HEK293 (cell line): ENCODE data around the gene PRR5.
A peak's percentile ranks its signal among the peaks of the same experiment; 100 is the strongest.

Experiments
- FEZF1 ChIP-seq: fragments of 450-650 bp; formaldehyde crosslinking; IDR thresholded peaks from 2 replicates; pipeline ENCODE4 v1.5.1; 2016; ENCODE audit warnings: missing biosample characterization, missing genetic modification characterization
- HOXA7 ChIP-seq: sonication (generic); formaldehyde crosslinking; IDR thresholded peaks from 2 replicates; pipeline ENCODE4 v1.8.1; 2022; ENCODE audit warnings: missing genetic modification reagents, borderline replicate concordance
- KLF1 ChIP-seq: fragments of 450-650 bp; formaldehyde crosslinking; IDR thresholded peaks from 2 replicates; pipeline ENCODE4 v1.5.1; 2016; ENCODE audit warnings: missing biosample characterization, missing genetic modification characterization
- KLF7 ChIP-seq: fragments of 450-650 bp; formaldehyde crosslinking; IDR thresholded peaks from 2 replicates; pipeline ENCODE4 v1.5.1; 2016; ENCODE audit warnings: missing biosample characterization, missing genetic modification characterization, borderline replicate concordance
- SP7 ChIP-seq: fragments of 450-650 bp; formaldehyde crosslinking; IDR thresholded peaks from 2 replicates; pipeline ENCODE4 v1.5.1; 2016; ENCODE audit warnings: missing biosample characterization, missing genetic modification characterization
- ZBTB20 ChIP-seq: fragments of 450-650 bp; formaldehyde crosslinking; IDR thresholded peaks from 2 replicates; pipeline ENCODE4 v1.5.1; 2016; ENCODE audit warnings: missing biosample characterization, missing genetic modification characterization
- ZBTB7A ChIP-seq: fragments of 450-650 bp; formaldehyde crosslinking; IDR thresholded peaks from 2 replicates; pipeline ENCODE4 v1.5.1; 2016; ENCODE audit warnings: low read depth, missing biosample characterization, missing genetic modification characterization
- ZFP69B ChIP-seq: fragments of 450-650 bp; formaldehyde crosslinking; IDR thresholded peaks from 2 replicates; pipeline ENCODE4 v1.5.1; 2016; ENCODE audit warnings: missing biosample characterization, missing genetic modification characterization
- ZNF133 ChIP-seq: fragments of 450-650 bp; formaldehyde crosslinking; IDR thresholded peaks from 2 replicates; pipeline ENCODE4 v1.5.1; 2016; ENCODE audit warnings: missing biosample characterization, missing genetic modification characterization
- ZNF140 ChIP-seq: fragments of 450-650 bp; formaldehyde crosslinking; IDR thresholded peaks from 2 replicates; pipeline ENCODE4 v1.5.1; 2016; ENCODE audit warnings: missing biosample characterization, missing genetic modification characterization
- ZNF155 ChIP-seq: fragments of 450-650 bp; formaldehyde crosslinking; IDR thresholded peaks from 2 replicates; pipeline ENCODE4 v1.5.1; 2016; ENCODE audit warnings: missing biosample characterization, missing genetic modification characterization
- ZNF248 ChIP-seq: fragments of 450-650 bp; formaldehyde crosslinking; IDR thresholded peaks from 2 replicates; pipeline ENCODE4 v1.5.1; 2017; ENCODE audit warnings: missing biosample characterization, missing genetic modification characterization
- ZNF292 ChIP-seq: fragments of 450-650 bp; formaldehyde crosslinking; IDR thresholded peaks from 2 replicates; pipeline ENCODE4 v1.5.1; 2016; ENCODE audit warnings: low read depth, missing biosample characterization, missing genetic modification characterization, borderline replicate concordance
- ZNF311 ChIP-seq: fragments of 450-650 bp; formaldehyde crosslinking; IDR thresholded peaks from 2 replicates; pipeline ENCODE4 v1.5.1; 2017; ENCODE audit warnings: missing biosample characterization, missing genetic modification characterization, borderline replicate concordance
- ZNF366 ChIP-seq: fragments of 450-650 bp; formaldehyde crosslinking; conservative IDR thresholded peaks from 2 replicates; pipeline ENCODE4 v1.5.1; 2016; ENCODE audit warnings: missing biosample characterization, missing genetic modification characterization
- ZNF560 ChIP-seq: fragments of 450-650 bp; formaldehyde crosslinking; IDR thresholded peaks from 2 replicates; pipeline ENCODE4 v1.5.1; 2017; ENCODE audit warnings: missing biosample characterization, missing genetic modification characterization, borderline replicate concordance
- ZNF561 ChIP-seq: fragments of 450-650 bp; IDR thresholded peaks from 2 replicates; pipeline ENCODE4 v1.5.1; 2018; ENCODE audit warnings: missing biosample characterization, missing genetic modification characterization, borderline replicate concordance
- ZNF571 ChIP-seq: fragments of 450-650 bp; formaldehyde crosslinking; IDR thresholded peaks from 2 replicates; pipeline ENCODE4 v1.5.0; 2017; ENCODE audit warnings: missing biosample characterization, missing genetic modification characterization
- ZNF600 ChIP-seq: fragments of 450-650 bp; formaldehyde crosslinking; IDR thresholded peaks from 2 replicates; pipeline ENCODE4 v1.5.1; 2016; ENCODE audit warnings: missing biosample characterization, missing genetic modification characterization
- ZNF747 ChIP-seq: fragments of 450-650 bp; formaldehyde crosslinking; IDR thresholded peaks from 2 replicates; pipeline ENCODE4 v1.5.1; 2016; ENCODE audit warnings: missing biosample characterization, missing genetic modification characterization
- TF ChIP-seq, protein P1 (sequence below): fragments of 450-650 bp; formaldehyde crosslinking; IDR thresholded peaks from 2 replicates; pipeline ENCODE4 v1.5.1; 2016; ENCODE audit warnings: missing biosample characterization, missing genetic modification characterization
- TF ChIP-seq, protein P2 (sequence below): fragments of 450-650 bp; formaldehyde crosslinking; IDR thresholded peaks from 2 replicates; pipeline ENCODE4 v1.5.1; 2016; ENCODE audit warnings: missing biosample characterization, missing genetic modification characterization
- TF ChIP-seq, protein P3 (sequence below): fragments of 450-650 bp; formaldehyde crosslinking; IDR thresholded peaks from 2 replicates; pipeline ENCODE4 v1.5.1; 2016; ENCODE audit warnings: missing biosample characterization, missing genetic modification characterization
- TF ChIP-seq, protein P4 (sequence below): fragments of 450-650 bp; formaldehyde crosslinking; IDR thresholded peaks from 2 replicates; pipeline ENCODE4 v1.5.1; 2016; ENCODE audit warnings: missing biosample characterization, missing genetic modification characterization, borderline replicate concordance
- TF ChIP-seq, protein P5 (sequence below): fragments of 450-650 bp; IDR thresholded peaks from 2 replicates; pipeline ENCODE4 v1.5.1; 2018; ENCODE audit warnings: missing biosample characterization, missing genetic modification characterization
- TF ChIP-seq, protein P6 (sequence below): fragments of 450-650 bp; formaldehyde crosslinking; IDR thresholded peaks from 2 replicates; pipeline ENCODE4 v1.5.1; 2016; ENCODE audit warnings: missing biosample characterization, missing genetic modification characterization
- TF ChIP-seq, protein P7 (sequence below): fragments of 450-650 bp; IDR thresholded peaks from 2 replicates; pipeline ENCODE4 v1.5.1; 2018; ENCODE audit warnings: missing biosample characterization, mild to moderate bottlenecking, missing genetic modification characterization

PRR5 gene

DNA sequence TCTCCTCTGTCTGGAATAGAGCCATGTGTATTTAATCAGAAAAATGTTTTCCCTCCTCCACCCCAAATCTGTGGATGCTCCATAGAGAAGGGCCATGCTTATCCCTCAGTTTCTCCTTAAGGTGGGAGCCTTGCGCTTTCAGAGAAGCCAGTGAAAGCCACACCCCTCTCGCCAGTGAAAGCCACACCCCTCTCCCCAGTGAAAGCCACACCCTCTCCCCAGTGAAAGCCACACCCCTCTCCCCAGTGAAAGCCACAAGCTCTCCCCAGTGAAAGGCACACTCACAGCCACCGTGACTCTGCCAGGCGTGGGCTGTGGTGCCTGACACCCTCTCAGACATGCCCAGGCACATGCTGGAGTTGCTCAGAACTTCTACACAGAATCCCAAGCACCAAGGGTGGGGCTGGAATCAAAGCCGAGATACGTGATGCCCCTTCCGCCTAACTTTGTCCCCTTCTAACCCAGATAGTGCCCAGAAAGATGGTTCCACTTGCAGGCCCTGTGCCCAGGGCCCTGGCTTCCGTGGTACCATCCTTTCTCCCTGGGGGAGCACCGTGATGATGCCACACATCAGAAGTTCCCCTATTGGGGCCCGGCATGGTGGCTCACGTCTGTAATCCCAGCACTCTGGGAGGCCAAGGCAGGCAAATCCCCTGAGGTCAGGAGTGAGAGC is 16.5 kb upstream of the PRR5 start (continued):
- TF ChIP-seq, protein P1, sequence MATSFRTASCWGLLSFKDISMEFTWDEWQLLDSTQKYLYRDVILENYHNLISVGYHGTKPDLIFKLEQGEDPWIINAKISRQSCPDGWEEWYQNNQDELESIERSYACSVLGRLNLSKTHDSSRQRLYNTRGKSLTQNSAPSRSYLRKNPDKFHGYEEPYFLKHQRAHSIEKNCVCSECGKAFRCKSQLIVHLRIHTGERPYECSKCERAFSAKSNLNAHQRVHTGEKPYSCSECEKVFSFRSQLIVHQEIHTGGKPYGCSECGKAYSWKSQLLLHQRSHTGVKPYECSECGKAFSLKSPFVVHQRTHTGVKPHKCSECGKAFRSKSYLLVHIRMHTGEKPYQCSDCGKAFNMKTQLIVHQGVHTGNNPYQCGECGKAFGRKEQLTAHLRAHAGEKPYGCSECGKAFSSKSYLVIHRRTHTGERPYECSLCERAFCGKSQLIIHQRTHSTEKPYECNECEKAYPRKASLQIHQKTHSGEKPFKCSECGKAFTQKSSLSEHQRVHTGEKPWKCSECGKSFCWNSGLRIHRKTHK (tag by site-specific recombination) = no peak
- TF ChIP-seq ZNF366 (tag by site-specific recombination) (no peak; the same call in 1 of the 2 replicates), ZNF248 (tag by site-specific recombination) (no peak), ZNF561 (tag by site-specific recombination) (no peak), ZNF560 (tag by site-specific recombination) (no peak), ZNF571 (no peak), ZFP69B (no peak), ZNF140 (tag by site-specific recombination) (no peak), ZBTB7A (tag by site-specific recombination) (no peak), KLF7 (0 out of 2 replicates have a peak, but pooled peaks have one; percentile 10), ZNF133 (tag by site-specific recombination) (no peak), FEZF1 (tag by site-specific recombination) (no peak), ZNF311 (no peak), SP7 (no peak), HOXA7 (CRISPR knock-in tag) (no peak), KLF1 (tag by site-specific recombination) (peak; percentile 70), ZNF747 (tag by site-specific recombination) (no peak), ZNF600 (tag by site-specific recombination) (no peak), ZBTB20 (peak; percentile 43; the same call in 1 of the 2 replicates), ZNF292 (tag by site-specific recombination) (no peak), ZNF155 (tag by site-specific recombination) (no peak)
- TF ChIP-seq, protein P2, sequence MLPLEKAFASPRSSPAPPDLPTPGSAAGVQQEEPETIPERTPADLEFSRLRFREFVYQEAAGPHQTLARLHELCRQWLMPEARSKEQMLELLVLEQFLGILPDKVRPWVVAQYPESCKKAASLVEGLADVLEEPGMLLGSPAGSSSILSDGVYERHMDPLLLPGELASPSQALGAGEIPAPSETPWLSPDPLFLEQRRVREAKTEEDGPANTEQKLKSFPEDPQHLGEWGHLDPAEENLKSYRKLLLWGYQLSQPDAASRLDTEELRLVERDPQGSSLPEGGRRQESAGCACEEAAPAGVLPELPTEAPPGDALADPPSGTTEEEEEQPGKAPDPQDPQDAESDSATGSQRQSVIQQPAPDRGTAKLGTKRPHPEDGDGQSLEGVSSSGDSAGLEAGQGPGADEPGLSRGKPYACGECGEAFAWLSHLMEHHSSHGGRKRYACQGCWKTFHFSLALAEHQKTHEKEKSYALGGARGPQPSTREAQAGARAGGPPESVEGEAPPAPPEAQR = no peak
- TF ChIP-seq, protein P3, sequence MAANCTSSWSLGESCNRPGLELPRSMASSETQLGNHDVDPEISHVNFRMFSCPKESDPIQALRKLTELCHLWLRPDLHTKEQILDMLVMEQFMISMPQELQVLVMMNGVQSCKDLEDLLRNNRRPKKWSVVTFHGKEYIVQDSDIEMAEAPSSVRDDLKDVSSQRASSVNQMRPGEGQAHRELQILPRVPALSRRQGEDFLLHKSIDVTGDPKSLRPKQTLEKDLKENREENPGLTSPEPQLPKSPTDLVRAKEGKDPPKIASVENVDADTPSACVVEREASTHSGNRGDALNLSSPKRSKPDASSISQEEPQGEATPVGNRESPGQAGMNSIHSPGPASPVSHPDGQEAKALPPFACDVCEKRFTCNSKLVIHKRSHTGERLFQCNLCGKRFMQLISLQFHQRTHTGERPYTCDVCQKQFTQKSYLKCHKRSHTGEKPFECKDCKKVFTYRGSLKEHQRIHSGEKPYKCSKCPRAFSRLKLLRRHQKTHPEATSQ = no peak
- TF ChIP-seq, protein P4, sequence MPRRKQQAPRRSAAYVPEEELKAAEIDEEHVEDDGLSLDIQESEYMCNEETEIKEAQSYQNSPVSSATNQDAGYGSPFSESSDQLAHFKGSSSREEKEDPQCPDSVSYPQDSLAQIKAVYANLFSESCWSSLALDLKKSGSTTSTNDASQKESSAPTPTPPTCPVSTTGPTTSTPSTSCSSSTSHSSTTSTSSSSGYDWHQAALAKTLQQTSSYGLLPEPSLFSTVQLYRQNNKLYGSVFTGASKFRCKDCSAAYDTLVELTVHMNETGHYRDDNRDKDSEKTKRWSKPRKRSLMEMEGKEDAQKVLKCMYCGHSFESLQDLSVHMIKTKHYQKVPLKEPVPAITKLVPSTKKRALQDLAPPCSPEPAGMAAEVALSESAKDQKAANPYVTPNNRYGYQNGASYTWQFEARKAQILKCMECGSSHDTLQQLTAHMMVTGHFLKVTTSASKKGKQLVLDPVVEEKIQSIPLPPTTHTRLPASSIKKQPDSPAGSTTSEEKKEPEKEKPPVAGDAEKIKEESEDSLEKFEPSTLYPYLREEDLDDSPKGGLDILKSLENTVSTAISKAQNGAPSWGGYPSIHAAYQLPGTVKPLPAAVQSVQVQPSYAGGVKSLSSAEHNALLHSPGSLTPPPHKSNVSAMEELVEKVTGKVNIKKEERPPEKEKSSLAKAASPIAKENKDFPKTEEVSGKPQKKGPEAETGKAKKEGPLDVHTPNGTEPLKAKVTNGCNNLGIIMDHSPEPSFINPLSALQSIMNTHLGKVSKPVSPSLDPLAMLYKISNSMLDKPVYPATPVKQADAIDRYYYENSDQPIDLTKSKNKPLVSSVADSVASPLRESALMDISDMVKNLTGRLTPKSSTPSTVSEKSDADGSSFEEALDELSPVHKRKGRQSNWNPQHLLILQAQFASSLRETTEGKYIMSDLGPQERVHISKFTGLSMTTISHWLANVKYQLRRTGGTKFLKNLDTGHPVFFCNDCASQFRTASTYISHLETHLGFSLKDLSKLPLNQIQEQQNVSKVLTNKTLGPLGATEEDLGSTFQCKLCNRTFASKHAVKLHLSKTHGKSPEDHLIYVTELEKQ (tag by site-specific recombination) = no peak
- TF ChIP-seq, protein P5, sequence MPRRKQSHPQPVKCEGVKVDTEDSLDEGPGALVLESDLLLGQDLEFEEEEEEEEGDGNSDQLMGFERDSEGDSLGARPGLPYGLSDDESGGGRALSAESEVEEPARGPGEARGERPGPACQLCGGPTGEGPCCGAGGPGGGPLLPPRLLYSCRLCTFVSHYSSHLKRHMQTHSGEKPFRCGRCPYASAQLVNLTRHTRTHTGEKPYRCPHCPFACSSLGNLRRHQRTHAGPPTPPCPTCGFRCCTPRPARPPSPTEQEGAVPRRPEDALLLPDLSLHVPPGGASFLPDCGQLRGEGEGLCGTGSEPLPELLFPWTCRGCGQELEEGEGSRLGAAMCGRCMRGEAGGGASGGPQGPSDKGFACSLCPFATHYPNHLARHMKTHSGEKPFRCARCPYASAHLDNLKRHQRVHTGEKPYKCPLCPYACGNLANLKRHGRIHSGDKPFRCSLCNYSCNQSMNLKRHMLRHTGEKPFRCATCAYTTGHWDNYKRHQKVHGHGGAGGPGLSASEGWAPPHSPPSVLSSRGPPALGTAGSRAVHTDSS = no peak
- TF ChIP-seq, protein P6, sequence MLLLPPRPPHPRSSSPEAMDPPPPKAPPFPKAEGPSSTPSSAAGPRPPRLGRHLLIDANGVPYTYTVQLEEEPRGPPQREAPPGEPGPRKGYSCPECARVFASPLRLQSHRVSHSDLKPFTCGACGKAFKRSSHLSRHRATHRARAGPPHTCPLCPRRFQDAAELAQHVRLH (tag by site-specific recombination) = no peak
- TF ChIP-seq, protein P7, sequence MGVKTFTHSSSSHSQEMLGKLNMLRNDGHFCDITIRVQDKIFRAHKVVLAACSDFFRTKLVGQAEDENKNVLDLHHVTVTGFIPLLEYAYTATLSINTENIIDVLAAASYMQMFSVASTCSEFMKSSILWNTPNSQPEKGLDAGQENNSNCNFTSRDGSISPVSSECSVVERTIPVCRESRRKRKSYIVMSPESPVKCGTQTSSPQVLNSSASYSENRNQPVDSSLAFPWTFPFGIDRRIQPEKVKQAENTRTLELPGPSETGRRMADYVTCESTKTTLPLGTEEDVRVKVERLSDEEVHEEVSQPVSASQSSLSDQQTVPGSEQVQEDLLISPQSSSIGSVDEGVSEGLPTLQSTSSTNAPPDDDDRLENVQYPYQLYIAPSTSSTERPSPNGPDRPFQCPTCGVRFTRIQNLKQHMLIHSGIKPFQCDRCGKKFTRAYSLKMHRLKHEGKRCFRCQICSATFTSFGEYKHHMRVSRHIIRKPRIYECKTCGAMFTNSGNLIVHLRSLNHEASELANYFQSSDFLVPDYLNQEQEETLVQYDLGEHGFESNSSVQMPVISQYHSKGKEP (tag by site-specific recombination) = no peak
